Vagina (tissue), 2 donors: ENCODE data around the gene CERS2.

Source experiments
- CTCF ChIP-seq, 3 experiments: fragments of 450-650 bp in 2 of 3; fragments of 200-600 bp in 1 of 3; sonication (generic) in 1 of 3; IDR thresholded peaks; one replicate each; pipeline ENCODE4 v1.5.1; 2017 to 2019; ENCODE audit warnings: antibody characterized with exemption in 3 of 3, mild to moderate bottlenecking in 2 of 3, moderate library complexity in 2 of 3
- POLR2A ChIP-seq, 2 donors: fragments of 450-650 bp; IDR thresholded peaks; one replicate each; pipeline ENCODE4 v1.6.1; 2017; ENCODE audit warnings: antibody characterized with exemption in 2 of 2, mild to moderate bottlenecking in 2 of 2, moderate library complexity in 2 of 2
- POLR2AphosphoS5 ChIP-seq, 2 donors: sonication (generic); formaldehyde crosslinking; IDR thresholded peaks; one replicate each; pipeline ENCODE4 v1.9.0; 2017; ENCODE audit warnings: antibody characterized with exemption in 2 of 2, mild to moderate bottlenecking in 2 of 2, low read depth in 1 of 2; ENCODE audit not compliant: insufficient read depth in 1 of 2

GRCh38 chr1:150917387-150917786 lies 57.2 kb downstream of the CERS2 start:
- TF ChIP-seq POLR2A (IDR thresholded peaks at IDR 0.05) (no peak), CTCF (IDR thresholded peaks at IDR 0.05) (no peak), POLR2AphosphoS5 (IDR thresholded peaks at IDR 0.05; ENCODE audit: insufficient read depth in 1 of 2, low read depth in 1 of 2) (no peak)
